A549 (cell line): ENCODE results near the gene TRMT44. TPM values are rescaled to one million over a fixed set of nuclear protein-coding genes. Genes with fewer than 3 reads are reported as not detected.
"Not testable (repeated sequence)": the region's sequence is repeated elsewhere in the genome, so short reads cannot be mapped to it uniquely, and the experiment has no call there.

Source experiments
- ATAC-seq, 2 experiments: fragments of 200-7000 bp in 1 of 2; fragments of >200 bp in 1 of 2; cut with Nextera tagmentation in 1 of 2; cut with Tn5 transposase in 1 of 2; 3 replicates each; pipeline versions ENCODE4 v1.8.0 to v1.9.1; 2018 to 2020; ENCODE audit warnings: mild to moderate bottlenecking in 1 of 2, moderate library complexity in 1 of 2
- CTCF ChIA-PET: fragments of 300-600 bp; sonication (Branson Sonifier 250); formaldehyde crosslinking; extraction: SDS; loops from one replicate; lab custom pipeline; 2021; ENCODE audit warnings: antibody characterized with exemption, inconsistent platforms; lab: Yijun Ruan, JAX
- POLR2A ChIA-PET: fragments of 350-600 bp; formaldehyde crosslinking; extraction: SDS; loops from one replicate; lab custom pipeline; 2021; ENCODE audit warnings: antibody characterized with exemption, inconsistent platforms; lab: Yijun Ruan, JAX
- DNase-seq, 2 experiments: peaks; one replicate each; pipeline versions ENCODE4 v3.0.0 to v3.0.0-alpha.2; 2011 to 2016; ENCODE audit warnings: low read depth in 1 of 2, low spot score in 1 of 2
- FAIRE-seq: peaks from 2 replicates; lab custom pipeline; 2011; peaks lifted over from hg19 to GRCh38; lab: Jason Lieb, UNC
- H3K27ac ChIP-seq, 2 experiments: fragments of >200 bp; sonication (Bioruptor Twin); formaldehyde crosslinking; 3 replicates each; pipeline ENCODE4 v1.5.1; 2016 to 2017
- H3K4me1 ChIP-seq: fragments of >200 bp; sonication (Bioruptor Twin); formaldehyde crosslinking; 3 replicates; pipeline ENCODE4 v1.6.1; 2016
- H3K4me2 ChIP-seq: fragments of >200 bp; sonication (Bioruptor Twin); formaldehyde crosslinking; 3 replicates; pipeline ENCODE4 v1.6.1; 2016
- H3K4me3 ChIP-seq: fragments of >200 bp; sonication (Bioruptor Twin); formaldehyde crosslinking; 3 replicates; pipeline ENCODE4 v1.5.1; 2016
- H3K9me3 ChIP-seq: fragments of >200 bp; sonication (Bioruptor Twin); formaldehyde crosslinking; 3 replicates; pipeline ENCODE4 v1.6.1; 2016
- ATOH8 ChIP-seq: fragments of 250-450 bp; sonication (Bioruptor Pico); IDR thresholded peaks from 2 replicates; pipeline ENCODE4 v1.5.0; 2020; ENCODE audit warnings: low read depth, mild to moderate bottlenecking, moderate library complexity
- CBX8 ChIP-seq: fragments of 200-600 bp; sonication (generic); IDR thresholded peaks from 2 replicates; pipeline ENCODE4 v1.6.1; 2016
- CHD2 ChIP-seq: fragments of 150-350 bp; IDR thresholded peaks from 2 replicates; pipeline ENCODE4 v1.6.1; 2014; ENCODE audit warnings: low read length; ENCODE audit not compliant: partially characterized antibody
- E2F6 ChIP-seq: IDR thresholded peaks from 2 replicates; pipeline ENCODE4 v1.6.1; 2012; ENCODE audit warnings: low read depth, borderline replicate concordance
- EHF ChIP-seq: fragments of 250-450 bp; sonication (Bioruptor Pico); IDR thresholded peaks from 2 replicates; pipeline ENCODE4 v1.5.0; 2020; ENCODE audit warnings: mild to moderate bottlenecking
- EP300 ChIP-seq, 2 experiments: fragments of >200 bp; sonication (Bioruptor Twin); formaldehyde crosslinking; IDR thresholded peaks; 2 replicates in 1 of 2; 3 replicates in 1 of 2; pipeline ENCODE4 v1.6.1; 2016 to 2017
- ESRRA ChIP-seq: fragments of 150-350 bp; IDR thresholded peaks from 2 replicates; pipeline ENCODE4 v1.6.1; 2014; ENCODE audit warnings: mild to moderate bottlenecking, low read length, borderline replicate concordance
- FOSL2 ChIP-seq, 2 experiments: fragments of 450-650 bp in 1 of 2; fragments of >200 bp in 1 of 2; sonication (Bioruptor Twin) in 1 of 2; formaldehyde crosslinking; IDR thresholded peaks; 2 replicates each; pipeline versions ENCODE4 v1.5.0 to v1.6.1; 2016 to 2020; ENCODE audit warnings: mild to moderate bottlenecking in 1 of 2, moderate library complexity in 1 of 2
- FOXS1 ChIP-seq: fragments of 250-450 bp; sonication (Bioruptor Pico); IDR thresholded peaks from 2 replicates; pipeline ENCODE4 v1.5.0; 2020; ENCODE audit warnings: mild to moderate bottlenecking, moderate library complexity
- GATA3 ChIP-seq: IDR thresholded peaks from 2 replicates; pipeline ENCODE4 v1.6.1; 2012; ENCODE audit warnings: borderline replicate concordance
- HDAC2 ChIP-seq: fragments of 200-600 bp; sonication (generic); IDR thresholded peaks from 2 replicates; pipeline ENCODE4 v1.6.1; 2016
- HOXB13 ChIP-seq: fragments of 250-450 bp; sonication (Bioruptor Pico); IDR thresholded peaks from 2 replicates; pipeline ENCODE4 v1.5.0; 2020; ENCODE audit warnings: low read depth, mild to moderate bottlenecking, moderate library complexity
- HOXB5 ChIP-seq: fragments of 250-450 bp; sonication (Bioruptor Pico); IDR thresholded peaks from 2 replicates; pipeline ENCODE4 v1.5.0; 2020; ENCODE audit warnings: mild to moderate bottlenecking, moderate library complexity
- JUN ChIP-seq, 2 experiments: fragments of >200 bp; sonication (Bioruptor Twin); formaldehyde crosslinking; IDR thresholded peaks; 2 replicates in 1 of 2; 3 replicates in 1 of 2; pipeline ENCODE4 v1.6.1; 2016 to 2017
- JUNB ChIP-seq: fragments of >200 bp; sonication (Bioruptor Twin); formaldehyde crosslinking; IDR thresholded peaks from 2 replicates; pipeline ENCODE4 v1.6.1; 2016
- KDM1A ChIP-seq: fragments of 200-600 bp; sonication (generic); IDR thresholded peaks from 2 replicates; pipeline ENCODE4 v1.6.1; 2016; ENCODE audit warnings: low read depth, mild to moderate bottlenecking
- MAFK ChIP-seq: fragments of 450-650 bp; IDR thresholded peaks from 2 replicates; pipeline ENCODE4 v1.6.1; 2014; ENCODE audit not compliant: partially characterized antibody
- MAX ChIP-seq: IDR thresholded peaks from 2 replicates; pipeline ENCODE4 v1.6.1; 2012
- MAZ ChIP-seq: fragments of 150-350 bp; IDR thresholded peaks from 2 replicates; pipeline ENCODE4 v1.6.1; 2014; ENCODE audit warnings: antibody characterized with exemption, low read depth, low read length, borderline replicate concordance
- MYC ChIP-seq: IDR thresholded peaks from 2 replicates; pipeline ENCODE4 v1.6.1; 2012; ENCODE audit warnings: mild to moderate bottlenecking, inconsistent platforms, low read length, improper control_type of control experiment, borderline replicate concordance
- NR3C1 ChIP-seq: fragments of >200 bp; sonication (Bioruptor Twin); formaldehyde crosslinking; IDR thresholded peaks from 3 replicates; pipeline ENCODE4 v1.6.1; 2017
- PBX3 ChIP-seq: IDR thresholded peaks from 2 replicates; pipeline ENCODE4 v1.6.1; 2012
- PHF8 ChIP-seq: fragments of 200-600 bp; sonication (generic); IDR thresholded peaks from 2 replicates; pipeline ENCODE4 v1.6.1; 2016; ENCODE audit warnings: low read depth, mild to moderate bottlenecking, antibody characterized with exemption, moderate library complexity, borderline replicate concordance
- RARB ChIP-seq: fragments of 250-450 bp; sonication (Bioruptor Pico); IDR thresholded peaks from 2 replicates; pipeline ENCODE4 v1.8.0; 2021; ENCODE audit warnings: mild to moderate bottlenecking, moderate library complexity
- SMC3 ChIP-seq: fragments of >200 bp; sonication (Bioruptor Twin); formaldehyde crosslinking; IDR thresholded peaks from 3 replicates; pipeline ENCODE4 v1.6.1; 2018; ENCODE audit warnings: inconsistent platforms
- SREBF2 ChIP-seq: fragments of 450-650 bp; IDR thresholded peaks from 2 replicates; pipeline ENCODE4 v1.6.1; 2014; ENCODE audit warnings: mild to moderate bottlenecking, moderate library complexity
- TFCP2L1 ChIP-seq: fragments of 250-450 bp; sonication (Bioruptor Pico); IDR thresholded peaks from 2 replicates; pipeline ENCODE4 v1.5.0; 2021; ENCODE audit warnings: mild to moderate bottlenecking
- USF2 ChIP-seq: fragments of 450-650 bp; IDR thresholded peaks from 2 replicates; pipeline ENCODE4 v1.6.1; 2014; ENCODE audit warnings: antibody characterized with exemption
- WGBS: methylation state at CpG from one replicate; pipeline ENCODE4 v1.1.6; 2017; ENCODE audit errors: missing lambda C conversion rate; 5-methylcytosine and 5-hydroxymethylcytosine counted together
- polyA plus RNA-seq, 4 experiments: library from polyadenylated mRNA; depleted of rRNA in 3 of 4; stranded (reverse); fragments of >200 nt; fragmentation: RNase III in 1 of 4; extraction: RNeasy Plus Mini Kit Qiagen cat#74134 plus additional on column Dnase treatment in 1 of 4; gene quantifications; 2 replicates in 3 of 4; 3 replicates in 1 of 4; pipeline ENCODE4 v1.2.3, GENCODE V29; 2011 to 2017

TRMT44 gene
- polyA plus RNA-seq, 2 of the 4 experiments (the other 2 are of a cell fraction) = 5.0 to 7.0 TPM

GRCh38 chr4:8510191-8510590 is 69.6 kb downstream of the TRMT44 start:
- DNase-seq = no peak
- Histone ChIP-seq H3K27ac (no peak overlapping the region), H3K9me3 (no peaks in the 10 kb centered on the region), H3K4me2 (no peak overlapping the region), H3K4me3 (no peak overlapping the region), H3K4me1 (no peaks in the 10 kb centered on the region)
- WGBS = 65% methylated on average over 11 of the region's 12 CpGs
- ChIA-PET CTCF (no interaction called here), POLR2A (no interaction called here)
- TF ChIP-seq SMC3 = no peak
- FAIRE-seq = no peak
- ATAC-seq = no peak

GRCh38 chr4:8510611-8511285 is 70.2 kb downstream of the TRMT44 start:
- no peaks in the 10 kb centered on the region for H3K9me3 ChIP-seq
- no peak for FAIRE-seq
- no peak for ATAC-seq
- CTCF ChIA-PET = no interaction called here
- POLR2A ChIA-PET = no interaction called here
- WGBS = 65% methylated on average over 8 of the region's 15 CpGs
- no peak overlapping the region for H3K27ac ChIP-seq
- no peak for TF ChIP-seq JUNB
- no peak for TF ChIP-seq KDM1A
- no peak for TF ChIP-seq PHF8
- no peak for TF ChIP-seq FOXS1 (CRISPR knock-in tag)
- TF ChIP-seq CHD2 = no peak
- TF ChIP-seq E2F6 = no peak
- TF ChIP-seq HOXB5 (CRISPR knock-in tag) = no peak
- no peak for TF ChIP-seq PBX3
- TF ChIP-seq MAZ = no peak
- no peak for TF ChIP-seq FOSL2 (IDR thresholded peaks at IDR 0.05)
- no peak for TF ChIP-seq FOSL2 (CRISPR knock-in tag; IDR thresholded peaks at IDR 0.05)
- no peak for TF ChIP-seq NR3C1
- no peak for TF ChIP-seq EHF (CRISPR knock-in tag)
- no peak for TF ChIP-seq SREBF2
- TF ChIP-seq ATOH8 (CRISPR knock-in tag) = no peak
- TF ChIP-seq MAFK = no peak
- no peak for TF ChIP-seq CBX8
- no peak for DNase-seq
- H3K4me1 ChIP-seq = no peaks in the 10 kb centered on the region
- no peak overlapping the region for H3K4me3 ChIP-seq
- H3K4me2 ChIP-seq = no peak overlapping the region

GRCh38 chr4:8512510-8512909 is 71.9 kb downstream of the TRMT44 start:
- H3K4me1 ChIP-seq = no peaks in the 10 kb centered on the region
- no peaks in the 10 kb centered on the region for H3K9me3 ChIP-seq
- FAIRE-seq (no peak), DNase-seq (no peak), ATAC-seq (no peak)
- TF ChIP-seq GATA3 = no peak
- TF ChIP-seq EP300 (IDR thresholded peaks at IDR 0.05) = no peak
- no peak for TF ChIP-seq MYC
- no peak for TF ChIP-seq USF2
- TF ChIP-seq FOSL2 (IDR thresholded peaks at IDR 0.05) = no peak
- TF ChIP-seq FOSL2 (CRISPR knock-in tag; IDR thresholded peaks at IDR 0.05) = no peak
- no peak for TF ChIP-seq TFCP2L1 (CRISPR knock-in tag)
- no peak for TF ChIP-seq HDAC2
- no peak for TF ChIP-seq E2F6
- TF ChIP-seq MAZ = no peak
- TF ChIP-seq SMC3 = no peak
- no peak for TF ChIP-seq JUNB
- TF ChIP-seq JUN (IDR thresholded peaks at IDR 0.05) = no peak
- TF ChIP-seq HOXB13 (CRISPR knock-in tag) = no peak
- no peak for TF ChIP-seq RARB (CRISPR knock-in tag)
- no peak for TF ChIP-seq MAX
- no peak for TF ChIP-seq FOXS1 (CRISPR knock-in tag)
- TF ChIP-seq CHD2 = no peak
- no peak for TF ChIP-seq HOXB5 (CRISPR knock-in tag)
- TF ChIP-seq ESRRA = no peak
- no peak for TF ChIP-seq SREBF2
- ChIA-PET POLR2A (no interaction called here), CTCF (interaction anchor here (1.6 kb wide), 1 partner anchor 95 kb away, joined by 6 read pairs; no protein-coding TSS in a partner anchor)
- H3K27ac ChIP-seq = no peak overlapping the region
- WGBS = 82% methylated on average over 11 of the region's 11 CpGs
- no peak overlapping the region for H3K4me2 ChIP-seq
- H3K4me3 ChIP-seq = no peak overlapping the region

GRCh38 chr4:8513080-8513479 is 72.5 kb downstream of the TRMT44 start:
- H3K4me1 ChIP-seq, H3K4me3 ChIP-seq, ATAC-seq, H3K4me2 ChIP-seq, POLR2A ChIA-PET, DNase-seq, FAIRE-seq, H3K27ac ChIP-seq, H3K9me3 ChIP-seq: not testable (repeated sequence)
- CTCF ChIA-PET = interaction anchor here (1.6 kb wide), 1 partner anchor 94 kb away, joined by 6 read pairs; no protein-coding TSS in a partner anchor
- WGBS = 9% methylated on average over 4 of the region's 4 CpGs
